GM21529 (cell line): Measurements from ENCODE around the gene AGAP1.

Experiments used
- ATAC-seq: cut with Tn5 transposase; IDR thresholded peaks from one replicate; pipeline ENCODE4 v1.9.1; 2021; ENCODE audit not compliant: unreplicated experiment

The AGAP1 gene

DNA sequence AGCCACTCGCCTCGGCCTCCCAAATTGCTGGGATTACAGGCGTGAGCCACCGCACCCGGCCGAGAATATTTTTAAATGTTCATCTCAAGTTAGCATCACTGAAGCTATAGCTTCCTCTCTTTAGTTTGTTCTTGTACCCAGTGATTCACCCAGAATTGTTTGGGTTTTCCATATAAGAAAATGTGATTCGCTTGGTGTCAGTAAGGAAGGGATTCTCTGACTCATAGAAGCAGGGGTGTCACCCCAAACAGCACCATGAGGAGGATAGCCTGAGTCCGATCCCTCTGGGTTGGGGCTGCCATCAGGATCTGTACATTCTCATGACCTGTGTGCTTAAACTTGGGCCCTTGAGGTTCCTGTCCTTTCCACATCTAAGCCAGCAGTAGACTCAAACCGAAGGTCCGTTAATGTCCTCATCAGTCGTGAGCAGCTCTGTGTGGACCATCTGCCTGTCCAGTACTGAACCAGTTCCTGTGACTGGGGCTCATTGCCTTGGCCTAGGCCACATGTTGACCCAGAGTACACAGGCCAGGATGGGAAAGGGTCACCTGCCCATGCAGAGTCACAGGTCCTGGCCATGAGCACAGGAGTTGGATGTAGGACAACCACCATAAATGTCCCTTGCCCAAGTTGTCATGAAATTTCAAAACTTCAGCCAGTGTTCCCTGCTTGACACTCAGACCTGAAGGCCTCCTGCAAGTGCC, 362.5 kb downstream of the AGAP1 start:
- ATAC-seq, result no peak

DNA sequence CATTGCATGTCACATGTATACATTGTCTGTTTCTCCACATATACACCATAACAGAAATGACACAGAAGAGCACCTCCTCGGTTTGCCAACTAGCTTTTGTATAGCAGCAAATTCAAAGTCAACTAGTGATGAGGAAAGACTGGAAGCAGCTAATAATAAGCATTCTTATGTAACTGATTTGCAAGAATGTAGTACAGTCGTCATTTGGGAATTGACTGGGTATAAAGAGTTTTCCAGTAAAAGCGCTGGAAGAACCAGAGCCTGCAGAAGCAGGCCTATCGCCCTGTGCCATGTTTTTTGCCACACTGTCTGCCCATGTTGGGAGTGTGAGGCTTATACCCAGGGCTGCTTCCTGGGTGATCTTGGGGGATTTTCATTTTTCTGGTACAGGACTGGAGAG, 363.8 kb downstream of the AGAP1 start:
- ATAC-seq, result no peak

DNA sequence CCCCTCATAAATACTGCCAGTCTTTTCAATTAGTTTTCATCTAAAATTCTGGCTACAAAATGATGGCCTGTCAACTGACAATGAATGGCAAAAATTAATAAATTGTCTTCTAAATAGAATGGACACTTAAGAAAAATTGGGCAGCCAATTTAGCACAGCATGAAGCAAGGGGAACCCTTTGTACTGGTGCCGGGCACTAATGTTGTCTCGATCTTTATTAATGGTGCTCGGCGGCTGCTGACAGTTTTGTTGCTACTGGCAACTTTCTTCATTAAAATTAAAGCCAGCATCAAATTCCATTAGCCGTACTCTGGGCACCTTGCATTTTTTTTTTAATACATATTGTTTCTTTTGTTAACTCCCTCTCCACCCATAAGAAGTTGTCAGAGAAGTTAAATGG, 365.0 kb downstream of the AGAP1 start:
- no peak for ATAC-seq

DNA sequence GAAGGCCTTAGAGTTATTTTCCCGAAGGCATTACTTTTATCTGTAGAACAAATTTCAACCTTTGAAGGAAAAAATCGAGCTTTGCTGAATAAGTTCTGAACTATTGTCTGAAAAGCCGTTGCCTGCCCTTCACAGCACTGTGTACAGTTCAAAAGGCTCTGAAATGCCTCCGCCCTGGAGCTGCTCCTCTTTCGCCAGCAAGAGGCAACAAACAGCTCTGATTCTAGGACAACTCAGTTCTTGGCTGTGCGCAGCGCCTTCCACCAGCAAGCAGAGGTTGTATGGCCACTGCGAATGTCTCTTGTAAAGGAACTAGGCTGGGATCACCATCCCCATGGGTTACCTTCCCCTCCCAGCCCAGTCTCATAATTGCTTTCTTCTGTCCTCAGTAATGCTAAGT, 365.8 kb downstream of the AGAP1 start:
- no peak for ATAC-seq

DNA sequence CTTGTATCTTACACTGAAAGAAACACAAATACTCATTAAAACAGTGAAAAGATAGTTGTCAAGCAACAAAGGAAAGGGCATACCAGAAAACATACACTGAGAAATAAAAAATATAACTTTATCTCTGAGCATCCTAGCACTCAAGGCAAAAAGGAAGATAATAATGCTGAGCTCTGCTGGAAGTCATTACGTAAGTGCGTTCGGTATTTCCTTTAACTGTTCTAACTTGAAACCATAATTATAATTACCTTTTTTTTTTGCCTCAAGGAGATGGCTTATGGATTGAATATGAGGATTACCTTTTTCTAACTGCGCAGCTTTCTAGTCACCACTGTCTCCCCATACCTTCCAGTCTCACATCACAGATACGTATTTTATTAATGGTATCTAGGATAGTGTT, 366.3 kb downstream of the AGAP1 start:
- no peak for ATAC-seq

DNA sequence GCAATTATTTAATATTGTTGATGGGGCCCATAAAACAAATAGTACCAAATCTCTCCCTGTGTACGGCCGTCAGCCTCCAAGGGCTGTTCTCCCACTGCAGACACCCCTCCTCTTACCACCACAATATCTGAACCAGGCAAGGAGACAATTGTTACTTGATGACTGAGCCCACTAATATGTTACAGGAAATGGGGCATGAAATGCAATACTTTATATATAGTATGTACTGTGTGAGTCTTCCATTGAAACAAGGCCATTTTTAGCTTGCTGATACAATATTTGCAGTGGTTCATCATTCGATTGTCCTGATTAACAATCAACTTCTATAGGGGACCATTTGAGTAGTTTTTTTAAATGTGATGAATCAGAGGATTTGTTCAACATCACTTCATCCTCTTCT, 367.0 kb downstream of the AGAP1 start:
- ATAC-seq, result no peak

DNA sequence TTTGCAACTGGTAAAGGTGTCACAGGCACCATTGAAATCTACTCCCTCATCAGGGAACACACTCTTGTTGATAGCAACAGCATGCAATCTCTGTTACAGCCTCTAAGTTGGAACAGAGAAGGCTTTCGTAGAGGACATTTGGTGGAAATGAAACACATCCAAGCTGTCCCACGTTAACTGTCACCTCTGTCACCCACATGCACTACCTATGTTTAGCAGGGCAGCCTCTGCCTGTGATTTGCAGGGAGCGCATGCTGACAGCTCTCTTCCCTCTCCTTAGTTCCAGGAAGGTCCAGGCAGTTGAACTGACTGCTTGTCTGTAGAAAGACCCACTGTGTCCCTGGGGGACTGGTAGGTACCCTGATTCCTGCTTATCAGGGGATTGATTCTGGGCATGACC, 367.5 kb downstream of the AGAP1 start:
- no peak for ATAC-seq

DNA sequence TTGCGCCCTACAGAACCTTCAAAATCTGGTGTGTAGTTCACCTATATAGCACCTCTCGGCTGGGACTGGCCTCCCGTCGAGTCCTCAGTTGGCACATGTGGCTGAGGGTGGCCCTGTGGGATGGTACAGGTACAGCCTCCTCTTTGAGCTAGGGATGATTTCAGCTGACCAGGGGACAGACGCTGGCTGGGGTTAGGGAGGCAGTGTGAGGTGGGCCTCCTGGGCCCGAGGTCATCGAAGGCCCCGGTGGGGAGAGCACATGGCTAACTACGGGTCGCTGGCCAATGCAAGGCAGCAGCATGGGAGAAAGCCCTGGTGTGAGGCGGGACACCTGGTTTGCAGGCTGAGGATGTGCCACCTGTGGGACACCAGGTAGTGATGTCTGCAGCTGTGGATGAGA, 369.6 kb downstream of the AGAP1 start:
- ATAC-seq, result no peak

DNA sequence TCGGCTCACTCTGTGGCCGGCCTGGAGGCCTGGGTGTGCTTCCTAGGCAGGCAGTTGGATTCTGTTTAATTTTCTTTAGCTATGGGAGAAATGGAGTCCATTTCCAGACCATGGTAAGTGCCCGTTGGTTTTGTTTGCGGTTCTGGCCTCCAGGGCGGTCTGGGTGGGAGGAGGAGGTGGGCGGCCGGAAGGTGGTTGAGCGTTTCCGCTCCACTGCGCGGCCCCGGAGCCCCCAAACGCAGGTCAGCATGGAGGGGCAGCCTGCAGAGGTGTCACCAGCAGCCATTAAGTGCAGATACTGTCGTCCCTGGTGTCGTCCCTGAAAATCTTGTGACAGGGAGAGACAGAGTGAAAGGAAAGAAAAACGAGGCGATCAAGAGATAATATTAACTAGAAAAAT, 370.5 kb downstream of the AGAP1 start:
- no peak for ATAC-seq

DNA sequence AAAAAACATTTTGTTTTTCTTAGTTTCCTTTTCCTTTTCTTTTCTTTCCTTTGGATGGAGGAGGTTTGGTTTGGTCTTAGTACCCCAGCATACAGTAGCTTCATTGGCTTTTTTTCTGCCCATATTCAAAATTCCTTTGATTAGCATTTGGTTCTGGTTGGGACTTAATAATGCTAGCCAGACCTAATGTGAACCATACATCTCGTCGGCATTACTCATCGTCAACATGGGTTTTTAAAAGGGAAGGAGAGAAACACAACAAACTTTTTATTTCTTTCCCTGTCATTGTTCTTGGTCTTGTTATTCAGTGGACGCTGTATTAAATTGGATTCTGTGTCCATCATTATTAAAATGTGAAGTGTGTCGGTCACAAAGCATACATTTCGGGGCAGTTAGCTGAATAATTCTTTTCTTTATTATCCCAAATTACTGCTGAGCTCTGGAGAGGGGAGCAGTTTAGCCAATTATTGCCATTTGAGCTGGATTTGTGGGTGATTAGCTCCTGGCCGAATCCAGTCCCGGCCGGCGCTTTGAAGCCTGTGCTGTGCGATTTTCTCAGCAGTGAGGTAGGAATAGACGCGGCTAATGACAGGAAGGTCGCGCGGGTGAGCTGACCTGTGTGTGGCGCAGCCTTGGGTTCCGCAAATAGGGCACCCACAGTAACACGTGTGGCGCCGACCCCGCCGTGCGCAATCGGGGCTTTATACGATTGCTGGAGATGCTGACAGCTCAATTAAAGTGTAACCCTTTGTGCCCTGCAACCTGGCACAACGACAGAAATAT, 371.1 kb downstream of the AGAP1 start:
- ATAC-seq, result no peak

DNA sequence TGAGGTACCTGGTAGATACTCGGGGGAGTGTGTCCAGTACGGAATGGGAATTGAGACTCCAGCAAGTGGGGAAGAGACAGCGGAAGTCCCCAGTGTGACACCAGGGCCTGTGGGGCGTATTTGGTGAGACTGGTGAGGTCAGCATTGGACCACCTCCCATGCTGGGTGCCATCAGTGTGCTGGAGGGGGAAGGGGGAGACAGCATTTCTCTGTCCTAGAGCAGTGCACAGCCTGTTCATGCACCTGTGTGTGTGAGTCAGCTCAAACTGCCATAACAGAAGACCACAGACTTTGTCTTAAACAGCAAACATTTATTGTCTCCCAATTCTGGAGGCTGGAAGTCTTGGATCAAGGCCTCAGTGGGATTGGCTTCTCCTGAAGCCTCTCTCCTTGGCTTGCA, 372.5 kb downstream of the AGAP1 start:
- no peak for ATAC-seq

DNA sequence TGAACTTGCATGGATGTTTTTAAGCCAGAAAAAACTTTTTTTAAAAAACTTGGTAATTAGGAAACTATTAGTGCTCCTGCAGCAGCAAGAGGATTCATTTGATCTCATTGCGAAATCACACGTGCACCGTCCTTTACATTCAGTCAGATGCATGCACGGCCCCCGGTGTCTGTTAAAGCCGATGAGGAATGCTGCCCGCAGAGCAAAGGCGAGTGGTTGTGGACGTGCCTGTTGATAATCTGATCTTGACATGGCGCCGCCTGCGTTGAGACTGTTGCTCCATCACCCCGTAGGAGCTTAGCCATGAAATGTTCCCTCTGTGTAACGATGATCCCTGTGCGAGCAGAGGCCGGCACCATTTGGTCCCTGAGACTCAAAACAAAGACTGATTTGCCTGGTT, 374.4 kb downstream of the AGAP1 start:
- no peak for ATAC-seq

DNA sequence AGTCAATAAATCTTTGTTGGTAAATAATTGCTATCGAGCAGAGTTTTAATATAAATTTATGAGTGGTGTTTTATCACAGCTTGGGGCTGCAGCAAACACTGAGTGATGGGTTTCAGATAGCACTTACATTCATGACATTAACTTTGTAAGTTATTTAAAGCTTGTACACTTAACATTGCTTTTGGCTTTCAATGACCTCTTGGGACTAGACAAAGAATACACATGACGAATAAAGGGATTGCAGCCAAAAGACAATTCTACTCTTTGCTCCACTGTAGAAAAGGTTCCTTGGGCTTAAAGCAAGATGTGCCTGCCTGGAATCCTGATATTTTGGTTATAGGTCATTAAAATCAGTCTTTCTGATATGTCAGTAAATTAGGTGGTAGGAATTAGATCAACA, 374.8 kb downstream of the AGAP1 start:
- ATAC-seq, result no peak

DNA sequence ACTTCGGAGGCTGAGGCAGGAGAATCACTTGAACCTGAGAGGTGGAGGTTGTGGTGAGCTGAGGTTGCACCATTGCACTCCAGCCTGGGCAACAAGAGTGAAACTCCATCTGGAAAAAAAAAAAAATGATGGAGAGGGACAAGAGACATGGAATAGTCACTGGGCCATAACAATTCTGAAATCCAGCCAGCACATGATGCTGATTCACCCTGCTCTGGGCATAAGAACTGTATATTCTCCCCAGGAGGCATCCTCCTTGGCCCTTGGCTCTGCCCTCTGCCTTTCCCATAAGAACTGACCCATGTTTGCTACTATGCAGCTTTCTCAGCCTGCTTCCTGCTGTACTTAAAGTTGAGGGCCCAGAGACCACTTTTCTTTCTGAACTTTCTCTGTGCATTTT, 376.7 kb downstream of the AGAP1 start:
- ATAC-seq, result no peak

DNA sequence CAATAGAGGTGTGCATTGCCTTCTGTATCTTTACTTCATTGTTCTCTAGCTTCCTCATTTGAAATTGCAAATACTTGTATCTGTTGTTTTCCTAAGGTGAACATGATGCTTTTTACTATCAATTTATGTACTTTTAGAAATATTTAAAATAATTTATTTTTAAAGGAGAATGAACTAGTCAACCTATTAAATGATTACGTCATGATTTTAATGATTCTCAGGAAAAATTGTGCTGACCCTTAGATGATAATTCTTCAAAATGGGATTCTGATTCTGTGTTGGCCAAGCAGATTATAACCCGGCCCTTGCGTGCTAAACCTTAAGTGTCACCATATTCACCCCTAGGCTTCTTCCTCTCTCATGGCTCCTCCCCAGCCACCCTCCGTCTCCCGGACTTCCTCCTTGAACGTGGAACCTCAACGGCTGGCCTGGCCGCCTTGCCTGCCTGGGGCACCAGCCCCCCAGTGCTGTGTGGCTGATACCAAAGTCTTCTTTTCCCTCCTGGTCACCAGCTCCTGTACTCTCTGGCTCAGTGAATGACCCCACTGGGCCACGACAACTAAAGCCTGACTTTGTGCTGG, 382.3 kb downstream of the AGAP1 start:
- ATAC-seq, result no peak

DNA sequence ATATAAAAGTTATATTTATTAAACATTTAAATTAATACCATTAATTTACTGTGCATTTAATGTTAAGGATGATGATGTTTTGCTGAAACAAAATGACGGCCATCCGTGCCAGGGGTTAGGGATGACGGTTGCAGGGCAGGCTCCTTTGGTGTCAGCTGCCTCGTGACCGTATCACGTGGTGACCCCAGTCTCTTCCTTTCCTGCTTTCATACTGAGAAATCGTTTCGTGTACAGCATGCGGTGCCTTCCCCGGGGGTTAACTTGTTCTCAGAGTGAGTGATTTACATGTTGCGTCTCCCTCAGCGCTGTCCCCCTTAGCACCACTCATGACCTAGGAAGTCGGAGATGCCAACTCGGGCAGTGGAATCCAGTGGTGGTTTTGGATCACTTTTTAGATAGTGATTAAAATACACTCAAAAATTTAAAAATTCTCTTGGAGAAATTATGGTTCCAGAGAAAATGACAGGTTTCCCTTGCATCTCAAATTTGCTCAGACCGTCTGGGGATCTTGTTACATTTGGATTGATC, 383.5 kb downstream of the AGAP1 start:
- no peak for ATAC-seq

DNA sequence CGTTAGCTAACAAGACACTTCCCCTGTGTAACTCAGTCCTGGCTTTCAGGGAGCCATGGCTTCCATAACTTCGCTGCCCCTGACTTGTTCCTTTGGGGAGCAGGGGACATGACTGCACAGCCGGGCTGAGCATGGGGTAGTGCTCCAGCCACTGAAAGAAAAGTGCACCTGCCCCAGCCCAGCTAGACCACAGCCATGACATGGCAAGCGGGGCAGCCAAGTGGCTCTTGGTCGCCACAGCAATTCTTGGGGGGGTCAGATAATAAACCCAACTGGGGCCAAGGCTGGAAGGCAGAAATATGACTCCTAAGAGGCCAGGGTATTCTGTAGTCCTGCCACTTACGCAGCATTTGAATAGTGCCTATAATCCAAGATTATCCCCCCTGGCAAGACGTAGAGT, 385.3 kb downstream of the AGAP1 start:
- no peak for ATAC-seq

DNA sequence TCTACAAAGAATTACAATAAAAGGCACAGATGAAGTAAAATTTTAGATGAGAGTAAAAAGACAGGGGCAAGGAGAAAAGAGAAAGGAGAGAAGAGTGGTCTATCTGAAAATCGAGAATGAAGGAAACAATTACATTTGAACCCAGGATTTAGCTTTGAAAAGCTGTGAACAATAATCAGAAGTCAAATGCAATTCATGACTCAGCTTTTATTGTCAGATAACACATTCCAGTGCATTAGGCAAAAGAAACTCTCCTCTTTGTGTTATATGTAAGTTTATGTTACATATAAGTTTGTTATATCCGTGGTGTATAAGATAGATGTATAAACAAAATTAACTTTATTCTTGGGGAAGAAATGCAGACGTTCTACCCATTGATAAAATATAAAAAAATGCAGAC, 389.8 kb downstream of the AGAP1 start:
- no peak for ATAC-seq

DNA sequence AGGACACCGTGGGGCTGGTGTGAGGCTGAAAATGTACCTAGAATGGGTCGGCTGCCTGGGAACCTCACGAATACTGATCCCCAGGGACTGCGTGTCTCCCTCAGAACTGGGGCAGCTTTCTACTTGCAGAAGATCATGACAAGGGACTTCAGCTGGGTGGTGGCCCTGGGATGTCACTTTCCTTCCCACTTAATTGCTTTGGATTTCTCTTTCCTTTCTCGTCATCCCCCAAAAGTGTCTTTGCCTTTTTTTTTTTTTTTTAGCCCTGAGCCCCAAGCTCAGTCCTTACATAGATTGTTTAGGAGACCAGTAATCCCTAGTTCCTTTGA, 395.4 kb downstream of the AGAP1 start:
- no peak for ATAC-seq

DNA sequence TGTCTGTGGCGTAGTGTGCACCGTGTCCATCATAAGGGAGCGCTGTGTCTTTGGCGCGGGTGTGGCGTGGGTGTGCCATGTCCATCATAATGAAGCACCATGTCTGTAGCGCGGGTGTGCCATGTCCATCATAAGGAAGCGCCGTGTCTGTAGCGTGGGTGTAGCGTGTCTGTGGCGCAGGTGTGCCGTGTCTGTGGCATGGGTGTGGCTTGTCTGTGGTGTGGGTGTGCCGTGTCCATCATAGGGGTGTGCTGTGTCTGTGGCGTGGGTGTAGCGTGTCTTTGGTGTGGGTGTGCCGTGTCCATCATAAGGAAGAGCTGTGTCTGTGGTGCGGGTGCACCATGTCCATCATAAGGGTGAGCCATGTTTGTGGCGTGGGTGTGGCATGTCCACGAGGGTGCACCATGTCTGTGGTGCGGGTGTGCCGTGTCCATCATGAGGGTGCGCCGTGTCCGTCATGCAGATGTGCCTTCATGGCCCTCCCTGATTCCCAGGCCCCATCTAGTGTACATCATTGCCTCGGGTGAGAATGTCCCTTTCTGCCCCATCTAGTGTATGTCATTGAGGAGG, 399.4 kb downstream of the AGAP1 start:
- no peak for ATAC-seq

DNA sequence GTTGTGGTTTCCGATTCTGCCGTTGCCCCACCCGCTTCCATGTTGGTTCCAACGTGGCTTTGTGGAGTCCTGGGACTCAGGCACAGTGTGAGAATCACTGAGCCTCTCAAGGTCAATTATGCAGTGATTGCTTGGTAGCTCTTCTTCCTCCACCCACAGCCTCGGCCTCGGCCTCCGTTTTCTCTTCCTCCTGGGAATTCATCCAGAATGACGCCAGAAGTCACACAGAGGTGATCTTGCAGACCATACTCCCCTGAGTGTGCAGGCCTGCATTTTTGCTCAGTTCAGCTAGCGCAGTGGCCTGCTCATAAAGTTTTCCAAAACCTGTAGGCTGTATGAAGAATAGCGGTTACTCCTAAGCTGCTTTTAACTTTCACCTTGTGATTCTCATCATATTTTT, 401.0 kb downstream of the AGAP1 start:
- ATAC-seq, result no peak

DNA sequence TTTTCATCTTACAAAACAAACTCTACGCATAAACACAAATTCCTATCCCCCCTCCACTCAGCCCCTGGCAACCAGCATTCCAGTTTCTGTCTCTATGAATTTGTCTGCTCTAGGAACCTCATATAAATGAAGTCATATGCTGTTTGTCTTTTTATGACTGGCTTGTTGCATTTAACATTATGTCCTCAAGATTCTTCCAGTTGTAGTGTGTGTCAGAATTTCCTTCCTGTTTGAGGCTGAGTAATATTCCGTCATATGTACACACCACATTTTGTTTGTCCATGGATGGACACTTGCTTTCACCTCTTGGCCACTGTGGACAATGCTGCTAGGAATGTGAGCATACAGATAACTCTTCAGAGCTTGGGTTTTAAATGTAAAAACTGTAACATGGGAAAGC, 402.2 kb downstream of the AGAP1 start:
- no peak for ATAC-seq
